ENCODE data around the gene NOP56.

GRCh38 chr20:2658414-2659354 is 6.3 kb downstream of the NOP56 start:
- TF ChIP-seq CTCF (conservative IDR thresholded peaks at IDR 0.05 in 1 of 2, IDR thresholded peaks at IDR 0.05 in 1 of 2; ENCODE audit: extremely low read depth in 1 of 2, insufficient read depth in 1 of 2, low read depth in 1 of 2, low read length in 2 of 2) (no peak), EZH2 (IDR thresholded peaks at IDR 0.05; ENCODE audit: borderline replicate concordance, low read length) (no peak)

Data from mammary epithelial cell (primary cell).